Stimulated activated CD8-positive, alpha-beta memory T cell treated with anti-CD3 and anti-CD28 coated beads, Interleukin-2, amount 100 ng/mL, for 48 hours (primary cell): ENCODE data around the gene ZNF426.
"Not testable (repeated sequence)": the region's sequence is repeated elsewhere in the genome, so short reads cannot be mapped to it uniquely, and the experiment has no call there.

Experiments used
- DNase-seq, 2 donors: peaks; one replicate each; pipeline ENCODE4 v3.0.0-alpha.2; 2020; ENCODE audit warnings: low read depth in 2 of 2

The ZNF426 gene

DNA sequence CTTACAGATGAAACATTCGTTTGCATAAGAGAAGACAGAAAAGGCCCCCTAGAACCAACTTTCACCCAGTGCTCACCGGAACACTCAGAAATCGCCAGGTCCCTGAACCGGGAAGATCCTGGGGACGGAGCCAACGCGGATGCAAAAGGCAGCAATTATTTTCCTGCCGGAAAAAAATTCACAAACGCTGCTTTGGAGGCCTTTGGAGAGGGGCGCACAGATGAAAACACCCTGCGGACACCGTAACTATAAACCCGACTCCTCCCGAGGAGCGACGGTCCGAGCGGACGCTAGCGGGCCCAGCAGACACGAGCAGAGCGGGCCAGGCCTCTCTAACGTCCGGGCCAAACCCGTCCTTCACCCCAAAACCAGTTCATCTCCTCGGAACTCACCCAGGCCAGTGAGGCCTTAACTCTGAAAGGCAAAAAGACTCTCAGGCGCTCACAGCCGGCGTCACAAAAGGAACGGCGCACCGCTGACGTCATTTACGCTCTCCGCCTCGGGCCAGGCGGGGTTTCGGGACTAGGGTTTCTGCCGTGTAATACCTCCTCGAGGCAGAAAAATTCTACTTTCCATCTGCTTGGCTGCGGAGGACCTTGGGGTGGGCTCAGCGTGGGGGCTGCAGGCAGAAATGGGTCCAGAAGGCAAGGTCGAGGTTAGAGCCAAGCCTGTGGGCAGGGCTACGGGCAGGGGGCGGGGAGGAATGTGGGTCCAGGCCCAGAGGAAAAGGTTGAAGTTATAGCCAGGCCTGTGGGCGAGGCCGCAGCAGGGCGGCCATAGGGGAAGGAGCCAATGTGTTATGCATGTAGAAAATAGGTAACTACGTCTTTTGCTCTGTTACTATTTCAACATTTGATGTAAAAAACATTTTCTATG is at the start of gene ZNF426:
ZNF426 (minus strand) TSS at position 463 of the 876 bp plus-strand sequence. CDS start 2,413 bp downstream, outside the sequence.
- DNase-seq, result peak; percentile 75 to 82

DNA sequence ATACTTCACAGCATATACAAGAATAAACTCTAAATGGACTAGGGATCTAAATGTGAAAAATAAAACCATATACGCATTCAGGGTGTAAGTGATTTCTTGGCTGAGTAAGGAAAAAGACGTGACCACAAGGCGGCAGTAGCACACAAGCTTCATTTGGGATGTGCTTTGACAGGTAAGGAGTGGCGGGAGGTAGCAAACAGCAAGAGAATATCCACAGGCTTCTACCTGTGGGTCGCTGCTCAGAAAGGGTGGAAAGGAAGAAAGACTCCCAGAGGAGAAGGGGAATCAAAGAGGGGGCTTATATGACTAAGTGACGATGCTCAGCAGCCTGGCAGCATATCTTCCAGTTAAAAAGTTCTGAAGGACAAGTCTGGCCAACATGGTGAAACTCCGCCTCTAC is 48.3 kb upstream of the ZNF426 start:
- DNase-seq, result peak; percentile 34 to 68

DNA sequence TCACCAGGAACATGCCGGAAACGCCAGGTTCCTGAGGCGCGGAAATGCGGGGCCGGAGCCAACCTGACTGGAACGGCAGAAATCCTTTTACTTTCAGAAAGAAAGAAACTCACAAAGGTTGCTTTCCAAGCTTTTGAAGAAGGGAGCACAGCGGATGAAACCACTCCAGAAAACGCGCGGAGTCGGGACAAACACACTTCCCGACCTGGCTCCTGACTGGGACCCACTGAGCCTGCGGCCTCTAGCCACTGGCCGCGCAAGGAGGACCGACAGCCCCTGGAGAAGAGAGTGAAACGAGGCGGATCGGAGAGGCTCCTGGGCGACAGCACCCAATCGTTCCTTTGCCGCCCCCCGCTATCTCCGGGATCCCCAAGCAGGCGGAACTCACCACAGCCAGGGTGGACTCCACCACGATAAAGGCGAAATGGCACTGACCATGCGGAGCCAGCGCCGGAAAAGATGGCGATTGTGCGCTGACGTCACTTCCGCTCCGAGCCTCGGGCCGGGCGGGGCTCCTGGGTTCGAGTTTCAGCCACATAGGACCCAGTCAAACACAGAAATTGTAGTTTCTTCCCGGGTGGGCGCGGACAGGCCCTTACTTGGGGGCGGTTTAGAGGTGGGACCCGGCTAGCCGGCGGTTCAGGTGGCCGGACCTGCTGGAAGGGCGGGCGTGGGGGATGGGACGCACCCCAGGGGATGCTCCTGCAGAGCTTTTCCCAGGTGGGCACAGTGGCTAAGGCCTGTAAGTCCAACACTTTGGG is 45.8 kb upstream of the ZNF426 start, which contains the start of gene ZNF121:
ZNF121 (minus strand) TSS at position 432 of the 761 bp plus-strand sequence. CDS start 16,407 bp downstream, outside the sequence.
- peak; percentile 69 to 79 for DNase-seq

DNA sequence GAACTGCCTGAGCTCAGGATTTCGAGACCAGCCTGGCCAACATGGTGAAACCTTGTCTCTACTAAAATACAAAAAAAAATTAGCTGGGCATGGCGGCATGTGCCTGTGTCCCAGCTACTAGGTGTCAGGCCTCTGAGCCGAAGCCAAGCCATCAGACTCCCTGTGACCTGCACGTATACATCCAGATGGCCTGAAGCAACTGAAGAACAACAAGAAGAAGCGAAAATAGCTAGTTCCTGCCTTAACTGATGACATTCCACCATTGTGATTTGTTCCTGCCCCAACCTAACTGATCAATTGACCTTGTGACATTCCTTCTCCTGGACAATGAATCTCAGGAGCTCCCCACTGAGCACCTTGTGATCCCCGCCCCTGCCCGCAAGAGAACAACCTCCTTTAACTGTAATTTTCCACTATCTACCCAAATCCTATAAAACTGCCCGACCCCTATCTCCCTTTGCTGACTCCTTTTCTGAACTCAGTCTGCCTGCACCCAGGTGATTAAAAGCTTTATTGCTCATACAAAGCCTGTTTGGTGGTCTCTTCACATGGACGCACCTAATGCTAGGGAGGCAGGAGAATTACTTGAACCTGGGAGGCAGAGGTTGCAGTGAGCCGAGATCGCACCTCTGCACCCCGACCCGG is 43.8 kb upstream of the ZNF426 start:
- not testable (repeated sequence) for DNase-seq

DNA sequence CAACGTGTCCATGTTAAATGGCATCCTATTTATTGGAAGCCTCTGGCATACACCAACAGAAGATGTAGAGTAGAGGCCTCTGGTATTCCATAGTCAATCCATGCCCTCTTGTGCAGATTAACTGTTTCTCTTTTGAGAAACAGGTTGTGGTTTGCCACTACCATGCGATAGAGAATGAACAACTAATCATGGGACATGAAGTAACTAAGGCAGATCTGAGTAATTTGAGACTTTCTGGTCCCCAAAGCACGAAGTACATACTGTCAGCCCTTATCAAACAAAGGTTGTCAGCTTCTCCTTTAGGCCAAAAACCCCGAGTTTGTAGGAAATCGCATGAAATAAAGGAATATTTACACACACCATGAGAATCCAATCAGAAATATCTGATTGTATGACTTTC is 42.3 kb upstream of the ZNF426 start:
- DNase-seq, result no peak

DNA sequence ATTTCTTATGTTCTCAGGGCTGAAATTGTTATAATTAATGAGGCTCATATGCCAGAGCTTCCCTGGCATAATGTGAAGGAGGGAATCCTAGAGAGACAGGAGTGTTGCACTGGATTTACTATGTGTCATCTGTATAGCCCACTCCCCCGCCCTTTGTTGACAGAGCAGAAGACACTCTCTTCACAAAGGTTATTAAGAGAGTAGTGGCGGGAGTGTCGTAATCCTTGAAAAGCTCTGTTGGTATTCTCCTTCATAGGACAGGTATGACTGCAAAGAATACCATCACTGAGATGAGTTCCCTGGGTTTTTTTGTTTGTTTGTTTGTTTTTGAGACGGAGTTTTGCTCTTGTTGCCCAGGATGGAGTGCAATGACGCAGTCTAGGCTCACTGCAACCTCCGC is 31.8 kb upstream of the ZNF426 start:
- no peak for DNase-seq

DNA sequence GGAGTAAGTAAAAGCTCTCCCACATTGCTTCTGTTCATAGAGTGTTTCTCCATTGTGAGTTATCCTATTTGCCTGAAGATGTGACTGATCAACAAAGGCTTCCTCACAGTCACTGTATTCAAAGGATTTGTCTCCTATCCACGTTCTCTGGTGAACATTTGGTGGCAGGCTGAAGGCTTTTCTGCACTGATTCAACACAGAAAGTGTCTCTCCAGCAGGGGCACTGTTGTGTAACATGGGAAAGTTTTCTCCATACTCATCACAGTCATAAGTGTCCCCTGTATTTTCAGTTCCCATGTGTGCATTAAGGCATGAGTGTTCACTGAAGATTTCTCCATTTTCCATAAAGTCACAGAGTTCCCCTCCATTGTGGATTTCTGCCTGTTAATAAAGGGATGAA is 28.3 kb upstream of the ZNF426 start:
- no peak for DNase-seq

DNA sequence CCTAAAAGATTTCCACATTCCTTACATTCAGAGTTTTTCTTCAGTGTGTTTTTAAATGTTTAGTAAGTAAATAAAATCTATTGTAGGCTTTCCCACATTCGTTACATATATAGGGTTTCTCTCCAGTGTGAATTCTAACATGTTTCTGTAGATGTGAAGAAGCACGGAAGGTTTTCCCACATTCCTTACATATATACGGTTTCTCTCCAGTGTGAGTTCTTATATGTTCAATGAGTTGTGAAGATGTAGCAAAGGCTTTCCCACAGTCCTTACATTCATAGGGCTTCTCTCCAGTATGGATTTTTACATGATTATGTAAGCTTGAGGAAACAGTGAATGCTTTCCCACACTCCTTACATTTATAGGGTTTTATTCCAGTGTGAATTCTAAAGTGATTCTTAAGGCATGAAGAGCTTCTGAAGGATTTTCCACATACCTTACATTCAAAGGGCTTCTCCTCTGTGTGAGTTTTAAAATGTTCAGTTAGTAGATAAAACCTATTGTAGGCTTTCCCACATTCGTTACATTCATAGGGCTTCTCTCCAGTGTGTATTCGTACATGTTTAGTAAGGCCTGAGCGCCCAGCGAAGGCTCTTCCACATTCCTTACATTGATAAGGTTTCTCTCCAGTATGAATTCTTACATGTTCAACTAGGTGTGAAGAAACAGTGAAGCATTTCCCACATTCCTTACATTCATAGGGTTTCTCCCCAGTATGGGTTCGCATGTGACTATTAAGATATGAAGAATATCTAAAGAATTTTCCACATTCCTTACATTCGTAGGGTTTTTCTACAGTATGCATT is 27.7 kb upstream of the ZNF426 start:
- no peak for DNase-seq

DNA sequence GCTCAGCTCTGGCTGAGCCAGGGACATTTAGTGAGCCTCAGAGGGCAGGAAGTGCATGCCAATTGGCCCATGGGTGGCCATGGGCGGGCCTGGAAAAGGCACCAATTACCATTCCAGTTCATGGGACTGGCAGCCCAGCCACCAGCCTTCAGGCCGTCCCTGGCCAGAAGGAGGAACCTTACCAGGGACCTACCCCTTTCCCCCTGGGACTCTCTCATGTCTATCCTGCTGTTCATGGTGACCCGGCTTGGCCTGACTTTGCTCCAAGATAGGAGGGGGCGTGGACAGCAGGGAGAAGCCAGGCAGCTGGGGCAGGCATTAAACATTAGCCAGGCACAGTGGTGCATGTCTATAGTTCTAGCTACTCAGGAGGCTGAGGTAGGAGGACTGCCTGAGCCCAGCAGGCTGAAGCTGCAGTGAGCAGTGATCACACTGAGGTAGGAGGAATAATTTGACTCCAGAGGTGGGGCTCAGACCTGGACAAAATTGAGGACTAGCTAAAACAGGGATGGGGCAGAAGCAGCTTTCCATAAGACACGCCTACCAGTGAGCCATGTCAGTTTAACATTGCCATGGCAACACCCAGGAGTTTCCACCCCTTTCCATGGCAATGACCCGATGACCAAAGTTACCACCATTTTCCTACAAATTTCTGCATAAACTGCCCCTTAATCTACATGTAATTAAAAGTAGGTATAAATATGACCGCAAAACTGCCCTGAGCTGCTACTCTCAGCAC is 14.3 kb upstream of the ZNF426 start:
- DNase-seq, result no peak

DNA sequence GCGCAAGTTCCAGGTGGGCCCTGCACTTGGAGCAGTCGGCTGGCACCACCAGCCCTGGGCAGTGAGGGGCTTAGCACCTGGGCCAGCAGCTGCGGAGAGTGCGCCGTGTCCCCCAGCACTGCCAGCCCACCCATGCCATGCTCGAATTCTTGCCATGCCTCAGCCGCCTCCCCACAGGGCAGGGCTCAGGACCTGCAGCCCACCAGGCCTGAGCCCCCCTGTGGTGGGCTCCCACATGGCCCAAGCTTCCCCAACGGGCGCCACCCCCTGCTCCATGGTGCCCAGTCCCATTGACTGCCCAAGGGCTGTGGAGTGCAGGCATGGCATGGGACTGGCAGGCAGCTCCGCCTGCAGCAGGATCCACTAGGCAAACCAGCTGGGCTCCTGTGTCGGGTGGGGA is 9.4 kb upstream of the ZNF426 start:
- DNase-seq, result no peak

DNA sequence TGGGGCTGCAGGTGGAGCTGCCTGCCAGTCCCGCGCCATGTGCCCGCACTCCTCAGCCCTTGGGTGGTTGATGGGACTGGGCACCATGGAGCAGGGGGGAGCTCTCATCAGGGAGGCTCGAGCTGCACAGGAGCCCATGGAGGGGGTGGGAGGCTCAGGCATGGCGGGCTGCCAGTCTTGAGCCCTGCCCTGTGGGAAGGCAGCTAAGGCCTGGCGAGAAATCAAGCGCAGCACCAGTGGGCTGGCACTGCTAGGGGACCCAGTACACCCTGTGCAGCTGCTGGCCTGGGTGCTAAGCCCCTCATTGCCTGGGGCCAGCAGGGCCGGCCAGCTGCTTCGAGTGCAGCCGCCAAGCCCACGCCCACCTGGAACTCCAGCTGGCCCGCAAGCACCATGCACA is 2.8 kb upstream of the ZNF426 start:
- DNase-seq, result not testable (repeated sequence)

DNA sequence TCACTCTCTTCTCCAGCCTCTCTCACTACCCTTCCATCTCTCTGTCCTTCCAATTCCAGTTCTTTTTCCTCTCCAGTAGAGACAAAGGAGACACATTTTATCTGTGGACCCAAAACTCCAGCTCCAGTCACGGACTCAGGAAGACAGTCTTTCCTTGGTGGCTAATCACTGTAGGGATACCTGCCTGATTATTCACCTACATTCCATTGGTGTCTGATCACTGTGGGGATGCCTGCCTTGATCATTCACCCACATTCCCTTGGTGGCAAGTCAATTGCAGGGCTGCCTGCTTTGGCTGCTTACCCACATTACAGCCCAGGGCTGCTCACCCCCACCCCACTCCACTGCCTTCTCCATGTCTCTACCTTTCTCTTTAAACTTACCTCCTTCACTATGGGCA is 1.5 kb upstream of the ZNF426 start:
- DNase-seq, result not testable (repeated sequence)

DNA sequence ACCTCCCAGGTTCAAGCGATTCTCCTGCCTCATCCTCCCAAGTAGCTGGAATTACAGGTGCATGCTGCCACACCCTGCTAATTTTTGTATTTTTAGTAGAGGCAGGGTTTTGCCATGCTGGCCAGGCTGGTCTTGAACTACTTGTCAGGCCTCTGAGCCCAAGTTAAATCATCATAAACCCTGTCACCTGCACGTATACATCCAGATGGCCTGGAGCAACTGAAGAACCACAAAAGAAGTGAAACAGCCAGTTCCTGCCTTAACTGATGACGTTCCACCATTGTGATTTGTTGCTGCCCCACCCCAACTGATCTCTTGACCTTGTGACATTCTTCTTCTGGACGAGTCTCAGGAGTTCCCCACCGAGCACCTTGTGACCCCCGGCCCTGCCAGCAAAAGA is 756 bp upstream of the ZNF426 start:
- DNase-seq, result not testable (repeated sequence)

DNA sequence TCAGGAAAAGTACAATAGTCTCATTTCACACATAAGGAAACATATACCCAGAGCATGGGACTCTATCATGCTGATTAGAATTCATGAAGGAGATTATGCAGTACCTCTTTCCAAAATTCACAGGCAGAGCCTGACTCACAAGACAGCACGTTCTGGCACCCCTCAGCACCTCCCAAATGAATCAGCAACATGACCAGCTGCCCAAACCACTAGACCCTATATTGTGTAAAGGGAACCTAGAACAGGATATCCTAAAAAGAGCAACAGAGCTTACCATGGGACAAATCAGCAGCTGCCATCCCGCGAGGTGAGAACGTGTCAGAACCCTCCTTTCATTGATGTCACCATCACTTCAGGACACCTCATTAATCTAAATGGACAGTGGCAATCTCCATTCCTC is 2.5 kb downstream of the ZNF426 start:
- no peak for DNase-seq

DNA sequence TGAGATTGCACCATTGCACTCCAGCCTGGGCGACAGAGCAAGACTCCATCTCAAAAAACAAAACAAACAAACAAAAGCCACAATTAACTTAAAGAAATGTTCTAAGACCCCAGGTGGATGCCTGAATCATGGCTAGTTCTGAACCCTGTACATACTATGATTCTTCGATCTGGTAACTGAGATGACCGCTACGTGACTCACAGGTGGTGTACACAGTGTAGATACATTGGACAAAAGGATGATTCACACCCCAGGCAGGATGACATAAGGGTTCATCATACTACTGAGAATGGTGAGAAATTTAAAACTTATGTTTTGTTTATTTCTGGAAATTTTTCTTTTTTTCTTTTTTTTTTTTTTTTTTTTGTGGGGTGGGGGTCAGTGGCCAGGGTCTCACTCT is 6.5 kb downstream of the ZNF426 start:
- peak in 1 of 2 donors; percentile 7 for DNase-seq

DNA sequence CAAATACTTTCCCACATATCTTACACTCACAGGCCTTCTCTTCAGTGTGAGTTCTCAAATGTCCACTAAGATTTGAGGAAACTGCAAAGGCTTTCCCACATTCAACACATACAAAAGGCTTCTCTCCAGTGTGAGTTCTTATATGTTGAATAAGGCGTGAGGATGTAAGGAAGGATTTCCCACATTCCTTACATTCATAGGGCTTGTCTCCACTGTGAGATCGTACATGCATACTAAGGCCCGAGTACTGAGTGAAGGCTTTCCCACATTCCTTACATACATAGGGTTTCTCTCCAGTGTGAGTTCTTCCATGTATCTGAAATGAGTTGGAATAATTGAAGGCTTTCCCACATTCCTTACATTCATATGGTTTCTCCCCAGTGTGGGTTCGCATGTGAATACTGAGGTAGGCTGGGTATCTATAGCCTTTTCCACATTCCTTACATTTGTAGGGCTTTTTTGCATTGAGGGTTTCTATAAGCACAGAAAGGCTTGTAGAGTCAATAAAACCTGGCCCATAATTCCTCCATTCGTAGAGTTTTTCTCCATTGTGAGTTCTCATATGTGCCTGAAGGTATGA is 9.6 kb downstream of the ZNF426 start:
- DNase-seq, result no peak

DNA sequence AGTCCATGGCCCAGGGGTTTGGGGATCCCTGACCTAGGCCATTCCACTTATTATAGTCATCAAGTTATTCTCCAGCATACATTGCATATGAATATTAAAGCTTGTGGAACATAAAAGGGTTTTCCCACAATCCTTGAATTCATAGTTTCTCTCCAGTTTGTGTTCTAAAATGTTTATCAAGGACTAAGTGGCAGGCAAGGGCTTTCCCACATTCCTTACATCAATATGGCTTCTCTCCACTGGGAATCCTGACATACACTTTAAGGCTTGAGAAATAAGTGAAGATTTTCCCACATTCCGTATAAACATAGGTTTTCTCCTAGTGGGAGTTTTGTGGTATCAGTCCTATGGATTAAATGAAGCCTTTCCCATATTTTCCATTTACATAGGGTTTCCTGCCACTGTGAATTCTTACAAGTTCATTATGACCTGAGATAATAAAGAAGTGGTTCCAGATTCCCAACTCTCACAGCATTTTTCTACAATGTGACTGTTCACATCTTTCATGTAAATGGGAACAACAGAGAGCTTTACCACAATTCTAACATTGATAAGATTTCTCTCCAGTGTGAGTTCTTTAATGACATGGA is 14.5 kb downstream of the ZNF426 start:
- DNase-seq, result no peak

DNA sequence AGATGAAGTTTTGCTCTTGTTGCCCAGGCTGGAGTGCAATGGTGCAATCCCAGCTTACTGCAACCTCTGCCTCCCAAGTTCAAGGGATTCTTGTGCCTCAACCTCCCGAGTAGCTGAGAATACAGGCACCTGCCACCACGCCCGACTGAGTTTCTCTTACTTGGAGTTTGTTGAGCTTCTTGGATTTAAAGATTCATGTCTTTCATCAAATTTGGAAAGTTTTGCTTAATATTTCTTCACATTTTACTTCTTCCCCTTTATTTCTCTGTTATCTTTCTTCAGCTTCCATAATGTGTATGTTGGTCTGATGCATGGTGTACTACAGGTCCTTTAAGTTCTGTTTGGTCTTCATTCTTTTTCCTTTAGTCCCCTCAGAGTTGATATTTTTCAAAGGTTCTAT is 31.2 kb downstream of the ZNF426 start:
- DNase-seq, result no peak

DNA sequence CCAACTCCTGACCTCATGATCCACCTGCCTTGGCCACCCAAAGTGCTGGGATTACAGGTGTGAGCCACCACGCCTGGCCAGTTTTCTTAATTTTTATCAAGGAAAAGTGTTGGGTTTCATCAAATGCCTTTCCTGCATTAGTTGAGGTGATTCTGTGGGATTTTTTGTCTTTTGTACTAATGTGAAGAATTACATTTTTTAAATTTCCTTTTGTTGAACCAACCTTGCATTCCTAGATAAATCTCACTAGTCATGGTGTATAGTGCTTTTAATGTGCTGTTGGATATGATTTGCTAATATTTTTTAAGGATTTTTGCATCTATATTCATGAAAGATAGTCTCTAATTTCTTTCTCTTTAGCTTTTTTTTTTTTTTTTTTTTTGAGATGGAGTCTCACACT is 37.6 kb downstream of the ZNF426 start:
- no peak for DNase-seq
